ENCODE results near the gene TSPEAR.

Gene TSPEAR

DNA sequence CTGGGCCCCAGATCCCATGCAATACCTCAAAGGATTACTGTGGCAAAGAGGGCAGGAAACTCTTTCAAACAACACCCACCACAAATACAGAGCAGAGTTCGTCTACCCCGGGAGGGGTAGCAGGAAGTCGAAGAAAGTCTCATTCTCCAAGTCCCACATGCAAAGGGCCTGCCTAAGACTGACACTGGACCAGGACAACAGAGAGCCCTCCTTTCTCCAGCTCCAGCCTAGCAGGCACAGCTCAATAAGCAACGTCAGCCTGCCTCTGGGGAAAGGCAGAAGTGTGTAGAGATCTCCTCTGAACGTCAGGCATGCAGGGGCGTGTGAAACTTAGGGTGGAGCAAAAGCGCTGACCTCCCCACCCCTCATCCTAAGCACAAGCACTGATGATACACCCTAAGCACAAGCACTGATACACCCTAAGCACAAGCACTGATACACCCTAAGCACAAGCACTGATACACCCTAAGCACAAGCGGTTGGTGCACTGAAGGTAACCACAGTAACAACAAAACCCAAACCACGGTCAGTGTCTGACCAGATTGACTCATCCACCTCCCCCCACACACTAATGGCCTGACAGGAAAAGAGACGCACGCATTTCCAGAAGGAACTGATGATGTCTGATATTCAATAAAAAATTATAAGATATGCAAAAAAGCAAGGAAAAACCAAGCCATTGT is 52.3 kb downstream of the TSPEAR start:
- intact Hi-C loops (cut with DNase I; ENCODE audit: low total_unique reads) = no loop called here
- Histone ChIP-seq H3K4me3 (no peak overlapping the region), H3K27me3 (peaks cover 0 to 14% of the 10 kb centered on the region in 2 donors), H3K27ac (no peak overlapping the region), H3K36me3 (no peaks in the 10 kb centered on the region), H3K9me3 (peaks cover 0 to 6% (median 5%) of the 10 kb centered on the region in 3 donors), H3K4me1 (no peaks in the 10 kb centered on the region)
- TF ChIP-seq, protein P1, sequence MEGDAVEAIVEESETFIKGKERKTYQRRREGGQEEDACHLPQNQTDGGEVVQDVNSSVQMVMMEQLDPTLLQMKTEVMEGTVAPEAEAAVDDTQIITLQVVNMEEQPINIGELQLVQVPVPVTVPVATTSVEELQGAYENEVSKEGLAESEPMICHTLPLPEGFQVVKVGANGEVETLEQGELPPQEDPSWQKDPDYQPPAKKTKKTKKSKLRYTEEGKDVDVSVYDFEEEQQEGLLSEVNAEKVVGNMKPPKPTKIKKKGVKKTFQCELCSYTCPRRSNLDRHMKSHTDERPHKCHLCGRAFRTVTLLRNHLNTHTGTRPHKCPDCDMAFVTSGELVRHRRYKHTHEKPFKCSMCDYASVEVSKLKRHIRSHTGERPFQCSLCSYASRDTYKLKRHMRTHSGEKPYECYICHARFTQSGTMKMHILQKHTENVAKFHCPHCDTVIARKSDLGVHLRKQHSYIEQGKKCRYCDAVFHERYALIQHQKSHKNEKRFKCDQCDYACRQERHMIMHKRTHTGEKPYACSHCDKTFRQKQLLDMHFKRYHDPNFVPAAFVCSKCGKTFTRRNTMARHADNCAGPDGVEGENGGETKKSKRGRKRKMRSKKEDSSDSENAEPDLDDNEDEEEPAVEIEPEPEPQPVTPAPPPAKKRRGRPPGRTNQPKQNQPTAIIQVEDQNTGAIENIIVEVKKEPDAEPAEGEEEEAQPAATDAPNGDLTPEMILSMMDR (IDR thresholded peaks at IDR 0.05) = no peak
- DNase-seq = no peak

DNA sequence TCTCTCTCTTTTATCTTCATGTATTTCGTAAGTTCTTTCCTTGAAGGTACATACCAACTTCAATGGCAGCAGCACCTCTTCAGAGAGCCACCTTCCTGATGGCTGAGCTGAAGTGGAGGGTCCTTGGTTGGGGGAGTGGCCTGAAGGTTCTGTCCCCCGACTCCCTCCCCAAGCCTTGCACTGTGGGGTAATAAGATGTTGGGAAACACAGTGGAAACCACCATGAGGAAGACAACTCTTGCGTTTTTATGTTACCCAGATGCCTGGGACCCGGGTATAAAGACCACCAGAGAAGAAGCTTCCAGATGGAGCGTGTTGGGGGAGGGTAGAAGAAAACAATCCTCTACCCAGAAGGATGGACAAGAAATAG is 52.8 kb downstream of the TSPEAR start:
- no peak overlapping the region for H3K4me3 ChIP-seq
- intact Hi-C loops (cut with DNase I; ENCODE audit: low total_unique reads) = no loop called here
- H3K27ac ChIP-seq = no peak overlapping the region

DNA sequence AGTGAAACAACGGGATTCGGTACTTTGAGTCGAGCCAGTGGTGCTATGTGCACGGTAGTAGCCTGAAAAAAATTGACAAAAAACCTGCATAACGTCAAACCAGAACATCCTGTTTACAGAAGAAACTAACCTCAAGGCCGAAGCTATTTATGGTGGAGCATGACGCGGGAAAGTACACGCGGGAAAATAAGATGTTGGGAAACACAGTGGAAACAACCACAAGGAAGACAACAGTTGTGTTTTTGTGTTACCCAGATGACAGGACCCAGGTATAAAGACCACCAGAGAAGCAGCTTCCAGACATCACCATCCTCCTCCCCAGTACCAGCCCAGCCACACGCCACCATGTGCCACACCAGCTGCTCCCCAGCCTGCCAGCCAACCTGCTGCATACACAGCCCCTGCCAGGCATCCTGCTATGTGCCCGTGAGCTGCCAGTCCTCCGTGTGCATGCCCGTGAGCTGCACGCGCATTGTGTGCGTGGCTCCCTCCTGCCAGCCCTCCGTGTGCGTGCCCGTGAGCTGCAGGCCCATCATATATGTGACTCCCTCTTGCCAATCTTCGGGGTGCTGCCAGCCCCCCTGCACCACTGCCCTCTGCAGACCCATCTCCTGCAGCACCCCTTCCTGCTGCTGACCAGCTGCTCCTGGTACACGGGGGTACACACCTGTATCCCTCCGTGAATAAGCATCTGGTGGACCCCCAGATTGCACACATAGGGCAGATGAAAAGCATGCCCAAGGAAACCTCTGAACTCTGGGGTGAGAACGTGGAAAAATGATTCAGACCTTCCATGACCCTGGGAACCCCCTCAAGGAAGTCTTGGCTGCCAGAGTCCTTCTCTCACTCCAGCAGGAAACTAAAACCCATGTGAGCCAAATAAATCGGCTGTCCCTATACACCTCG is 53.5 kb downstream of the TSPEAR start, which contains the start of gene KRTAP12-3:
TSS of gene KRTAP12-3 (plus strand) at position 298 of the 906 bp plus-strand sequence. CDS start at position 346, 48 bp downstream.
- intact Hi-C loops (cut with DNase I; ENCODE audit: low total_unique reads) = no loop called here
- TF ChIP-seq, protein P1 (IDR thresholded peaks at IDR 0.05) = no peak
- Histone ChIP-seq H3K36me3 (no peaks in the 10 kb centered on the region), H3K4me1 (no peaks in the 10 kb centered on the region), H3K27ac (no peak within 1 kb of the TSS), H3K4me3 (no peak within 1 kb of the TSS), H3K9me3 (peaks cover 0 to 6% (median 5%) of the 10 kb centered on the region in 3 donors), H3K27me3 (peaks cover 0 to 14% of the 10 kb centered on the region in 2 donors)
- DNase-seq = no peak

More for the DNA sequence above, 52.8 kb downstream of the TSPEAR start:
- no peak for DNase-seq
- Histone ChIP-seq H3K4me1 (no peaks in the 10 kb centered on the region), H3K9me3 (peaks cover 0 to 6% (median 5%) of the 10 kb centered on the region in 3 donors), H3K36me3 (no peaks in the 10 kb centered on the region), H3K27me3 (peaks cover 0 to 14% of the 10 kb centered on the region in 2 donors)
- TF ChIP-seq, protein P1 (IDR thresholded peaks at IDR 0.05) = no peak

DNA sequence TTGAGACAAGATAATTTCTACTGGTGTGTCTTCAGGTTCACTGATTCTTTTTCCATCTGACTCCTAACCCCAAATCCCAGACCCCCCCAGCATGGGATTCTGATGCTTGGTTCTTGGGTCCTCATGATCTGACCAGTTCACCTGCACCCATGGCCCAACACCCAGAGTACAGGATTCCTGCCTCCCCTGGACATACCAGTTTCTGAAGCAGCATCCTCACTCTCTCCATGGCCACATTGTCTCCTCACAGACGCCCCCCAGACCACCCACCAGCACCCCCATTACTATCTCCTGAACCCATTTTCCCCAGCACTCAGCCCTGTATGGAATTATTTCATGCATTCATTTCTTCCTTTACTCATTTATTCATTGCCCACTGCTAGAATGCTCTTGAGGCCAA is 54.5 kb downstream of the TSPEAR start:
- H3K9me3 ChIP-seq = peaks cover 0 to 6% (median 5%) of the 10 kb centered on the region in 3 donors
- intact Hi-C loops (cut with DNase I; ENCODE audit: low total_unique reads) = no loop called here
- no peaks in the 10 kb centered on the region for H3K36me3 ChIP-seq
- no peak overlapping the region for H3K4me3 ChIP-seq
- peaks cover 0 to 14% of the 10 kb centered on the region in 2 donors for H3K27me3 ChIP-seq
- TF ChIP-seq, protein P1 (IDR thresholded peaks at IDR 0.05) = no peak
- H3K27ac ChIP-seq = no peak overlapping the region
- no peaks in the 10 kb centered on the region for H3K4me1 ChIP-seq
- no peak for DNase-seq

DNA sequence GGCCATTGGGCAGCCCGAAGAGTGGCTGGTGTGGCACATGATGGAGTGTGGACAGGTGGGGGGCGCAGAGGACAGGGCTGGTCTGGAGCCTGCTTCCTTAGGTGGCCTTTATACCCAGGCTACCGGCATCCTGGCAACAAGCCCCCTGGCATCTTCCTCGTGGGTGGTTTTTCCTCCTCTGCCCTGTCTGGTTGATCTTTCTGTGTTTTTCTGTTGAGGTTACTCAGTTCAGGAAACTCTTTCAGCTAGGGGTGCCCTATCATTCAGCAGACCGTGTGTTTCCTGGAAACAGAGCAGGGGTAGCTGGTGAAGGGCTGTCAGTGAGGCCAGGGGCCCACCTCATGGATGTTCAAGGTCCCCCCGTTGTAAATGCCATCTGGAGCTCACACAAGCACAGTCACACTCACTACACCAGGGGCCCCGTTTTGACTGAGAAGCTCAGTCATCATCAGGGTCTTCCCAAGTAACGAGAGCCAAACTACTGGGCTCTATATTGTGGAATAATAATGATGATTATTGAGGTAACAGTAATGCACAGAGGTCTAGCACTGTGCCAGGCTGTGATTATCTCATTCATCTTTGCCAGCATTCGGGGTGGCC is 56.7 kb downstream of the TSPEAR start, which contains the start of gene KRTAP12-4:
TSS of gene KRTAP12-4 (minus strand) at position 84 of the 600 bp plus-strand sequence. CDS start at position 39, 45 bp downstream.
- TF ChIP-seq, protein P1 (IDR thresholded peaks at IDR 0.05) = no peak
- no peak within 1 kb of the TSS for H3K4me3 ChIP-seq
- H3K4me1 ChIP-seq = no peaks in the 10 kb centered on the region
- peaks cover 0 to 16% of the 10 kb centered on the region in 2 donors for H3K27me3 ChIP-seq
- no peaks in the 10 kb centered on the region for H3K36me3 ChIP-seq
- intact Hi-C loops (cut with DNase I; ENCODE audit: low total_unique reads) = no loop called here
- H3K27ac ChIP-seq = no peak within 1 kb of the TSS
- no peak for DNase-seq
- H3K9me3 ChIP-seq = peaks cover 0 to 6% (median 0%) of the 10 kb centered on the region in 3 donors

All from tibial artery (tissue), 4 donors.